ENCODE data around the gene RIMS3.

Gene RIMS3

DNA sequence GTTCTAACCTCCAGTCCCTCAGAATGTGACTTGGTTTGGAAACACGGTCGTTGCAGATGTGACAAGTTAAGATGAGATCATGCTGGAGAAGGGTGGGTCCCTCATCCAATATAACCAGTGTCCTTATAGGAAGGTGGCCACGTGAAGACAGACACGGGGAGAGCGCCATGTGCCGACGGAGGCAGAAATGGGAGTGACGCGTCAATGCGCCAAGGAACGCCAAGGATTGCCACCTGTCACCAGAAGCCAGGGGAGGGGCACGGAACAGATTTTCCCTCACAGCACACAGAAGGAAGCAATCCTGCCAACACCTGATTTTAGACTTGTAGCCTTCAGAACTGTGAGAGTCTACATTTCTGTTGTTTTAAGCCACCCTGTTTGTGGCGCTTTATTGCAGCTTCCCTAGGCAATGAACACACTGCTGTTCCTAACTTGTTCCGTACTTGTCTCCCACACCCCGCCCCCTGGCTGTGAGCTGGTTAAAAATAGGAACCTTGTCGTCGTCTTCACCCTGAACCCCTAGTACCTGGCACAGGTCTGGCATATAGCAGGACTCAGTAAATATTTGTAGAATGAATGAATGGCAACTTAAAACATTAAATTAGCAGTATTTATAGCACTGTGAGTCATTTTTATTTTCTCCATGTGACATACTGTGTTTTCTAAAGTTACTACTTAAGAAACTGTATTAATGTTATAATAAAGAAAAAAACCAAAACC, 14.2 kb downstream of the RIMS3 start:
- Mint-ChIP-seq H3K36me3 (ENCODE audit: low read depth) (no peaks in the 10 kb centered on the region), H3K27me3 (peaks cover 9% of the 10 kb centered on the region), H3K4me1 (peaks cover 4% of the 10 kb centered on the region), H3K27ac (no peak overlapping the region), H3K9me3 (no peaks in the 10 kb centered on the region), H3K4me3 (no peak overlapping the region)
- DNase-seq (no peak), ATAC-seq (no peak)

DNA sequence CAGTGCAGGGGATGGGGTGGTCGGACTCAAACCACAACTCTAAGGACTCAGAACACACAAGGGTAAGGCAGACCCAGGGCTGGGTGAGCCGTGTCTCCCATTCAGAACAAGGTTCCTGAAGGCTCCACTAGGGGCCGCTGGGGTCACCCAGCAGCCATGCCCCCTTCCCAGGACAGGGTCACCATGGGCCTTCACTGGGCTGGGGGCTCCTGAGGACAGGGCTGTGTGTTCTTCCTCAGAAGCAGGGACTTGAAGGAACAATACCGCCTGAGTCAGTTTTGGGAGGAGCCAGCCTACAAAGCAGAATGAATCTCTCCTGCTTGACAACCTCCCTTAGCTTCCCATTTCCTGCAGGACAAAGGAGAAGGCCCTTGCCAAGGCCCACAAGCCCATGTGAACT, 15.4 kb downstream of the RIMS3 start:
- peaks cover 9% of the 10 kb centered on the region for H3K27me3 Mint-ChIP-seq
- ATAC-seq, result no peak
- no peaks in the 10 kb centered on the region for H3K9me3 Mint-ChIP-seq
- no peak overlapping the region for H3K4me3 Mint-ChIP-seq
- no peaks in the 10 kb centered on the region for H3K36me3 Mint-ChIP-seq (ENCODE audit: low read depth)
- DNase-seq, result peak; percentile 16
- no peak overlapping the region for H3K27ac Mint-ChIP-seq
- H3K4me1 Mint-ChIP-seq, result peaks cover 4% of the 10 kb centered on the region

DNA sequence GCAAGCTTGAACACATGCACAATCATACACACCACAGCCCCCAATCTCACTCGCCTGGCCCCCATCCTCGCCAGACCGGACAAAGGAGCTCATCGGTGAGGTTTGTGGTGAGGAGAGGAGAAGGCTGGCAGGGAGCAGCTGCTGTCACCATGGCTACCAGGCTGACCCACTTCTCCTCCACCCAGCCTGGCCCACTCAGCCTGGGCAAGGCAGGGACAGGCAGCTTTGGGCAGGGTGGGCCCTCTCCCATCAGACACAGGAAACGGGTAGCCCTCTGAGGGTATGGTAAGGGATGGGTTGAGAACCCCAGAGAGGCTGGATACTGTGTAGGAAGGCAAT, 15.9 kb downstream of the RIMS3 start:
- ATAC-seq, result no peak
- no peaks in the 10 kb centered on the region for H3K9me3 Mint-ChIP-seq
- no peak for DNase-seq

DNA sequence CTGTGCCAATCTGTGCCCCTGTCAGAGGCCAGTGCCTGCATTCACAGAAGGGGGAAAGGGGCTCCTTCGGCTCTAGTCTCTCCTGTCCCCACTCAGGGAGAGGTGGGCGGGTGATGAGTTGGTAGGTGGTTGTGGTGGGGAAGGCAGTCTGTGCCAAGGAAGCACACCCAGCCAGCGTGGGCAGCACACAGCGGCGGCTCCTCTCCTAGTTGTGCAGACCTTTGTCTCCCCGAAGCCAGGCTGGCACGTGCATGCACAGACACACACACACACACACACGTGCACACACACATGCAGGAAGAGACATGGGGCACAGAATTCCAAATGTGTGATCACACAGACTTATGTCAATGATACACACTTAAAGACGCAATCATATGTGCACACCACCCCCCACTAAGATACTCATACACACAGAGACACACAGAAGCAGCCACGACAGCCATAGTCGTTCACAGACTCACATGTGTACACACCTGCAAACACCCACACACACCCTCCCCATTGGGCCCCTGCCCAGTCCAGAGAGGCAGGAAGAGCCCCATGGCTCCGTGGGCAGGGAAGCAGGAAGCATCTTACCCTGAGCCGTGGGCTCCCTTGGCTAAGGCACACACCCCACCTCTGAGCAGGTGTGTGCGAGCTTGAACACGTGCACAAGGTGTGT, 16.4 kb downstream of the RIMS3 start:
- Mint-ChIP-seq H3K4me3 (no peak overlapping the region), H3K27ac (no peak overlapping the region), H3K4me1 (peaks cover 4% of the 10 kb centered on the region), H3K9me3 (no peaks in the 10 kb centered on the region), H3K36me3 (ENCODE audit: low read depth) (no peaks in the 10 kb centered on the region), H3K27me3 (peaks cover 3% of the 10 kb centered on the region)
- ATAC-seq (no peak), DNase-seq (no peak)

More for the DNA sequence above, 15.9 kb downstream of the RIMS3 start:
- no peak overlapping the region for H3K4me3 Mint-ChIP-seq
- no peak overlapping the region for H3K27ac Mint-ChIP-seq
- H3K27me3 Mint-ChIP-seq, result peaks cover 7% of the 10 kb centered on the region
- no peaks in the 10 kb centered on the region for H3K36me3 Mint-ChIP-seq (ENCODE audit: low read depth)
- H3K4me1 Mint-ChIP-seq, result peaks cover 4% of the 10 kb centered on the region

DNA sequence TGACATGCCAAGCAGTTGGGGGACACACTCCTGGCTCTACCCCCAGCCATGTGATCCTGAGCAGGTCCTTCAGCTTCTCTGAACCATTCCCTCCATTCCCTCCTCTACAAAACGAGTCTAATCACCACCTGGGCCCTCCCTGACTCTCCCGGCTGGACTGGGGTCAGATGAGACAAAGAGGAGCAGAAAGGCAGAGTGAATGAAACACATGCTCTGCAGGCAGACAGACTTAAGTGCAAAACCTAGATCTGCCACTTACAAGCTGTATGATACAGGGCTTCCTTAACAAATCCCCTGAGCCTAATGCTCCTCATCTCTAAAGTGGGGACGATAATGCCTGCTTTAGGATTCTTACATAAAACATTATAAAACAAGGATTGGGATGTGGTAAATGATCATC, 17.3 kb downstream of the RIMS3 start:
- no peaks in the 10 kb centered on the region for H3K36me3 Mint-ChIP-seq (ENCODE audit: low read depth)

DNA sequence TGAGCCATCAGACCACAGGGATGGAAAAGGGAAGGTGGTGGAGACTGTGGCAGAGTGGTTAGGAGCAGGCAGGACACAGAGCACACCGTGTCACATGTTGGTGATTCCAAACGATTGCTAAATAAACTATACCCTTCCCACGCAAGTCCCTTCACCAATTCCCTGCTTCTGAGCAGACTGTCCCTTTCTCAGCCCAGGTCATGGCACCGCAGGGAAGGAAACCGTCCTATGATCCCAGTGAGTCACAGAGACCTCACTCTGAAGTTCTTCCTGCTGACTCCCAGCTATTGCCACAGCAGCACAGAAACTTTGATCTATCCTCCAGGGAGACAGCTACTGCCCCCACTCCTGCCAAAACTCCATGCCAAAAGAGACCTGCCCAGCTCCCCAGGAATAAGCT, 19.2 kb downstream of the RIMS3 start:
- Mint-ChIP-seq H3K27me3 (peaks cover 3% of the 10 kb centered on the region), H3K9me3 (no peaks in the 10 kb centered on the region), H3K4me1 (peaks cover 4% of the 10 kb centered on the region), H3K36me3 (ENCODE audit: low read depth) (no peaks in the 10 kb centered on the region), H3K27ac (no peak overlapping the region), H3K4me3 (no peak overlapping the region)
- DNase-seq, result no peak
- ATAC-seq, result no peak

More for the DNA sequence above, 17.3 kb downstream of the RIMS3 start:
- H3K27me3 Mint-ChIP-seq, result peaks cover 3% of the 10 kb centered on the region
- ATAC-seq (no peak), DNase-seq (no peak)
- peaks cover 4% of the 10 kb centered on the region for H3K4me1 Mint-ChIP-seq
- no peak overlapping the region for H3K27ac Mint-ChIP-seq
- H3K4me3 Mint-ChIP-seq, result no peak overlapping the region
- H3K9me3 Mint-ChIP-seq, result no peaks in the 10 kb centered on the region

DNA sequence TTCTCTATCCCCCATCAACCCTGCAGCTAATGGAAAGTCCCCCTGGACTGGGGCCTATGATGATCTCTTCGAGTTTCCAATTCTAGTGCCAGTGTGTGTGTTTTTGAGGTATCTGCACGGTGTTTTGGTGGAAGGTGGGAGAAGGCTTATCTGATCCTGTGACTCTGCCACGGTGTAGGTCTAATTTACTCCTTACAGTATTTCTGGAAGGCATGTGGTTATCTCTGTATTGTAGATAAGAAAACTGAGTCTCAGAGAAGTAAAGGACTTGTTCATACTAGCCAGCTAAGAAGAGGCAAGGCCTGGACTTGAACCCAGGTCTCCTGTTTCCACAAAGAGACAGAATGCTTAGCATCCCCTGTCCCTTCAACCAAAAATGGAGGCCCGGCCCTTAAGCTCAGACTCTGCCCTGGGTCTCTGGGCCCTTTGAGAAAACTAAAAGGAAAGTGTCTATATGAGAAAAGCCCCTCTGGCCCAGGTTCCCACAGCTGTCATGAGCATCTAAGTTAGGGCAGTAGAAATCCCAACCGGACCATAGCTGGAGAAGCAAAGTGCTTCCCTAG, 20.3 kb downstream of the RIMS3 start:
- H3K9me3 Mint-ChIP-seq, result no peaks in the 10 kb centered on the region
- no peak for ATAC-seq
- H3K27ac Mint-ChIP-seq, result no peak overlapping the region

DNA sequence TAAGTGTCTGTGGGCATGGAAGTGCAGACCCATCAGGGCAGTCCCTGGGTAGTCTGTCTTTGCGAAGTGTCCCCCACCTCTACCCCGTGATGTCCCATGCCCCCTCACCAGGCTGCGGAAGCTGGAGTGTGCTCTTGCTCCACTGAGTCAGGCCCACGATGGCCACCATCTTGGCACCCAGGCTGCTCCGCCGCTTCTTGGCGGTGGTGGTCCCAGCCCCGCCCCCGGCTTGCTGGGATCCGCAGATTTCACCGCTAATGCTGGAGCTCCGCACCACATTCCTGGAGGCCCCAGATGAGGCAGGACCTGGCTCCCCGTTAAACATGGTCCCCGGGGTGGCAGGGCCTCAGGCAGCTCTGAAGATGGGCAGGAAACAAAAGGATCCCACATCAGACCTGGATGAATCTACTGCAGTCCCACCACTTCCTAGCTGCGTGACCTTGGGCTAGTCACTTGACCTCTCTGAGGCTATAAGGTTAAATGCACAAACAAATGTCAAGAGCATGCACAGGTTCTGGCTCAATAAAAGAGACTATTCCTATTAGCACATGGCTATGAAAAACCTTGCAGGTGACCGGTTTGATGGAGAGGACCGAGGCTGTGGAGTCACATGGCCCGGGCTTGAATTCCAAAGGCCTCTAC, 23.8 kb downstream of the RIMS3 start:
- Mint-ChIP-seq H3K36me3 (ENCODE audit: low read depth) (no peaks in the 10 kb centered on the region), H3K27me3 (no peaks in the 10 kb centered on the region)

More for the DNA sequence above, 20.3 kb downstream of the RIMS3 start:
- H3K27me3 Mint-ChIP-seq, result peaks cover 3% of the 10 kb centered on the region
- H3K4me1 Mint-ChIP-seq, result peaks cover 13% of the 10 kb centered on the region
- H3K36me3 Mint-ChIP-seq (ENCODE audit: low read depth), result no peaks in the 10 kb centered on the region
- no peak overlapping the region for H3K4me3 Mint-ChIP-seq
- DNase-seq, result no peak

DNA sequence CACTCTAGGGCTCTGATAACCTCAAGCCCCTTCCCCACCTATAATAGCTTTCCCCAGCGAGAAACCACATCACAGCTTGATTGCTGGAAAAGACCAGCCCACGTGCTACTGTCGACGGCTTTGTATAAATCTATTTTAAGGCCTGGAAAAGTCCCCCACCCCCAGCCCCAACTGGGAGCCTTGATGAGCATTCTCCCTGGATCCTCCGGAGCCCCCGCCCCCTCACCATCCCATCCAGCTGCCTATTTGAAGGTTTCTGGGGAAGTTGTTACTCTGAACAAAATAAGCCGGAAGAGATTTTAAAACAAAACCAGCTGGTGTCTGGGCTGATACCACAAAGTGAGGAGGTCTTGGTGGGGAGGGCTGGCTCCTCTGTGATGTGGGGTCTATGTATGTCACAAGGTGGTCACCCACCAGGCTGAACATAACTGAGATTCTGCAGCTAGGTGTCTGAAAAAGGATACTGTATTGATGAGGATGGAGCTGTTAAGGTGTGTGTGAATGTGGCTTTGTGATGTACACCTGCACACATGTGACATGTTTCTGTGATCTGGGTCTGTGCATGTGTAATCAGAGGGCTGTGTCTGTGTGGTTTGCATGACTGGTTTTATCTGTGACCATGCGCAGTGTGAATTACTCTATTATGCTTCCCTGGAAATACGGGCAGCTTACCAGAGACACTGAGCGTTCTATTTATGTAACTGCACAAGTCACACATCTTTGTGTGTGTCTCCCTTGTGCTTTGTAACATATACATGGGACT, 25.0 kb downstream of the RIMS3 start:
- peaks cover 24% of the 10 kb centered on the region for H3K4me1 Mint-ChIP-seq
- H3K27ac Mint-ChIP-seq, result no peak overlapping the region
- peaks cover 1% of the 10 kb centered on the region for H3K36me3 Mint-ChIP-seq (ENCODE audit: low read depth)
- no peak for DNase-seq
- no peak for ATAC-seq
- no peaks in the 10 kb centered on the region for H3K27me3 Mint-ChIP-seq
- no peaks in the 10 kb centered on the region for H3K9me3 Mint-ChIP-seq
- H3K4me3 Mint-ChIP-seq, result no peak overlapping the region

More for the DNA sequence above, 23.8 kb downstream of the RIMS3 start:
- no peak overlapping the region for H3K4me3 Mint-ChIP-seq
- no peaks in the 10 kb centered on the region for H3K9me3 Mint-ChIP-seq
- peaks cover 22% of the 10 kb centered on the region for H3K4me1 Mint-ChIP-seq
- no peak overlapping the region for H3K27ac Mint-ChIP-seq
- DNase-seq, result no peak
- no peak for ATAC-seq

DNA sequence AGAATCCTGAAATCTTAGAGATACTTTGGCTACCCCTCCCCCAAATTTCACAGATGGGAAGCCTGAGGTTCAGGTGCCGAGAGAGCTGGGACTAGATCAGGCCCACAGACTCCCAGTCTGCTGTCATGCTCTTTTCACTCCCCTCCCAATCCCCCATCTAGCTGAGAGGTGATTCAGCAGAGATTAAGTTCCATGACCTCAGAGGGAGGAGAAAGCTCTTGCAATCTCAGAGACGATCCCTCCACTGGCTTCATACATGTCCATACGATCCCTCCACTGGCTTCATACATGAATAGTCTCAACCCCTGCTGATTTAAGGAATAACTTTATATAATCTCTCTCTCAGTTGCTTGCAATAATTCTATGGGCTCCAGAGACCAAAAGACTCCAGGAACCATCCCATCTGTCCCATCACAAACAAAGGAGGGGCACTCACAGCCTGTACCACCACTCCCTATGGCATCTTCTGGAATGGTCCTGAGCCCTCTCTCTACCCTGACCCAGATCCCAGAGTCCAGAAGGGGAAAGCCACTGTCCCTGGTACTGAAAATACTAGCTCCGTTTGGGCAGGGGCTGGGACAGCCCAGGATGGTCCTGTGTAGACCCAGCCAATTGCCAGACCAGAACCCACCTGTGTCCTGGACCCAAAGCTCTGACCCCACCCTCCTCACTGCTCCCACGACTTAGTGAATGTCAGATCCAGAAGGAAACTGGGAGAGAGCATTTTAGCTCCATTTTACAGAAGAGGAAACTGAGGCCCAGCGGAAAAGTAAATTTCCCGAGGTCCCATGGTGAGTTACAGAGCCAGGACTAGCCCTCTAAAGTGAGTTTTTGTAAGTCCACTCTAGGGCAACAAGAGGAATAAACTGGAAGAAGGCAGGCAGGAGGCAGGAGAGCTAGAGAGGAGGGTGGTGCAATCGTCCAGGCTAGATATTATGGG, 27.1 kb downstream of the RIMS3 start:
- DNase-seq, result no peak
- Mint-ChIP-seq H3K4me3 (no peak overlapping the region), H3K9me3 (no peaks in the 10 kb centered on the region), H3K36me3 (ENCODE audit: low read depth) (peaks cover 1% of the 10 kb centered on the region), H3K27ac (no peak overlapping the region), H3K27me3 (no peaks in the 10 kb centered on the region), H3K4me1 (peaks cover 37% of the 10 kb centered on the region)
- ATAC-seq, result peak; percentile 35

DNA sequence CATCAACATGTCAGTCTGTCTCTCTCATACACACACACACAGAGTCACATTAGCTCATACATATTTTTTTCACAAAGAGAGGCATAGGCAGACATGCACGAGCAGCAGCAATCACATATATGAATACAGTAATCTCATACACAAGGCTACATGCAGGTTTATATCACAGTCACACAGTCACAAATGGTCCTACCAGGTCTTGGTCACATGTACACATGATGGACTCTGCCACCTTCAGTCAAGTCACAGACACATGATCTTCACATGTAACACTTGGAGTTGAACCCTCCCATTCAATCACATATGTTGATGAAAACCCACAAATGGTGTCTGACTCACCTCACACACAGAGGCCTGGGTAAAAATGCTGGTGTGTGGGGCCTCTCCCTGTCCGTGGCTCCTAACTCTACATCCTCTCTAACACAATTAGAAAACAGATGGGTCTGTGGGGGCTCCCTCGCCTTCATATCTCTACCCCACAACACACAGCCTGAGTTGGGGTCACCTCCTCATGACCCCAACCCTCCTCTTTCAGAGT, 27.9 kb downstream of the RIMS3 start:
- H3K27me3 Mint-ChIP-seq, result no peaks in the 10 kb centered on the region

DNA sequence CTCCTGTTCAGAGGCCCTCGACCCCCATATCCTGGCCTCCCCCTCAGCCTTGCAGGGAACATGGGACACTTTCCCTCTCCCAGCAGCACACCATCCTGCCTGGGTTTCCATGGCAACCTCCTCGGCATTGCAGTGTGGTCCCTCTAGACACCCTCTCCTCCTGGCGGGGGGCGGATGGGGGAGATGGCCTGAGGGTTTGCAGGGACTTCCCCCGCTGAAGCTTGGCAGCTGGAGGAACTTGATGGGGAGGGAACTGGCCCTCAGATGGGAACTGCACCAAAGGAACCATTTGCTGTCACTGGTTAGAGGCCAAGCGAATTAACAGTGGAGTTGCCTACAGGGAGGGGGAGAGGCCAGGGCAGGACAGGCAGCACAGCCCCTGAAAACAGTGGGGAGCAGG, 28.7 kb downstream of the RIMS3 start:
- ATAC-seq (no peak), DNase-seq (no peak)
- H3K36me3 Mint-ChIP-seq (ENCODE audit: low read depth), result peaks cover 1% of the 10 kb centered on the region
- peaks cover 37% of the 10 kb centered on the region for H3K4me1 Mint-ChIP-seq
- H3K27me3 Mint-ChIP-seq, result no peaks in the 10 kb centered on the region
- no peak overlapping the region for H3K27ac Mint-ChIP-seq
- no peaks in the 10 kb centered on the region for H3K9me3 Mint-ChIP-seq
- H3K4me3 Mint-ChIP-seq, result no peak overlapping the region

More for the DNA sequence above, 27.9 kb downstream of the RIMS3 start:
- H3K4me3 Mint-ChIP-seq, result no peak overlapping the region
- H3K9me3 Mint-ChIP-seq, result no peaks in the 10 kb centered on the region
- DNase-seq (no peak), ATAC-seq (peak; percentile 39)
- H3K27ac Mint-ChIP-seq, result no peak overlapping the region
- H3K4me1 Mint-ChIP-seq, result peaks cover 37% of the 10 kb centered on the region
- H3K36me3 Mint-ChIP-seq (ENCODE audit: low read depth), result peaks cover 1% of the 10 kb centered on the region

DNA sequence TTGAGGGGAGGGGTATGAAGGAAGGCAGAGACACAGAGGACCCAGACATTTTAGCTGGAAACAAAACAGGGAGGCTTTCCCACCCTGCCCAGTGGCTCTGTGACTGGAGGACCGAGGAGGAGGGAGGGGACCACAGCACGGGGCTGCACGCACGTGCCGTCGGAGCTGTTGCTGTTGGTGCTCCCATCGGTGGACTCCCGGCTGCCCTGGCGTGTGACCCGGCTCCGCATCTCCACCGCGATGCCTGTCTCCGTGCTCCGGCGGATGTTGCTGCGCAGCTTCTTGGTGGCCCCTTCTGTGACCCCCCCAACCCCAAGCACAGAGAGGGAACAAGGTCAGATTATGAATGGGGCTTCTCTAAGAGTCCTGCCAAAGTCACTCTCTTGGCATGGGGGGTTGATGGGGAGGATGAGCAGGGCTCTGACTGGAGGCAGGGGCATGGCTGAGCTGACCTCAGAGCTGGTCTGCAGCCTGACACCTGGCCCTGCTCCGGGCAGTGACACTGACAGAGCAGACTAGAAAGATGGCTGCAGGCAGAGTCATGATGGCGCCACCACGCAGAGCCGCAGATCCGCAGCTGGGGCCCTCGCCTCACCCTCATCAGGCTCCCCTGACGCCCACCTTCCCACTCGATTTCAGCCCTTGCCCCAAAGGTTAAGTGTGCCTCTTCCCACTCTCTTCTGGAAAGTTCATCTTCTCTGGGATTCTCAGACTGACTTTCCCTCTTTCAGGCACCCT, 29.6 kb downstream of the RIMS3 start:
- peaks cover 1% of the 10 kb centered on the region for H3K36me3 Mint-ChIP-seq (ENCODE audit: low read depth)
- DNase-seq (no peak), ATAC-seq (no peak)
- H3K4me3 Mint-ChIP-seq, result no peak overlapping the region
- H3K27me3 Mint-ChIP-seq, result no peaks in the 10 kb centered on the region
- no peaks in the 10 kb centered on the region for H3K9me3 Mint-ChIP-seq
- H3K4me1 Mint-ChIP-seq, result peaks cover 35% of the 10 kb centered on the region
- H3K27ac Mint-ChIP-seq, result no peak overlapping the region

Measured in activated naive CD8-positive, alpha-beta T cell treated with anti-CD3 and anti-CD28 coated beads, Interleukin-2, amount 50 U/mL, for 24 hours (primary cell).